Sigmoid colon (tissue), 7 donors: ENCODE data around the gene GBF1. TPM values are rescaled to one million over a fixed set of nuclear protein-coding genes. Genes with fewer than 3 reads are reported as not detected.

Experiments
- DNase-seq: peaks from one replicate; pipeline ENCODE4 v3.0.0-alpha.2; 2019
- H3K27ac ChIP-seq, 4 donors: fragments of 200-600 bp; sonication (generic); one replicate each; pipeline ENCODE4 v1.5.1; 2016 to 2019; ENCODE audit warnings: mild to moderate bottlenecking in 1 of 4
- H3K27me3 ChIP-seq, 3 donors: fragments of 200-600 bp; sonication (generic); one replicate each; pipeline ENCODE4 v1.5.1; 2019; ENCODE audit warnings: mild to moderate bottlenecking in 1 of 3
- H3K36me3 ChIP-seq, 4 donors: fragments of 200-600 bp; sonication (generic); one replicate each; pipeline ENCODE4 v1.5.1; 2016 to 2019
- H3K4me1 ChIP-seq, 4 donors: fragments of 200-600 bp; sonication (generic); one replicate each; pipeline ENCODE4 v1.5.1; 2017 to 2019
- H3K4me3 ChIP-seq, 4 donors: fragments of 200-600 bp; sonication (generic); one replicate each; pipeline ENCODE4 v1.5.1; 2017 to 2019; ENCODE audit warnings: mild to moderate bottlenecking in 2 of 4, moderate library complexity in 1 of 4
- H3K9me3 ChIP-seq, 4 donors: fragments of 200-600 bp in 3 of 4; sonication (generic) in 3 of 4; one replicate each; pipeline versions ENCODE4 v1.5.1 to v1.6.1; 2013 to 2019
- EP300 ChIP-seq, 4 donors: sonication (generic); formaldehyde crosslinking; IDR thresholded peaks; one replicate each; pipeline ENCODE4 v1.6.1; 2017; ENCODE audit warnings: antibody characterized with exemption in 4 of 4
- POLR2A ChIP-seq, 2 donors: fragments of 450-650 bp; IDR thresholded peaks; one replicate each; pipeline ENCODE4 v1.6.1; 2016; ENCODE audit warnings: antibody characterized with exemption in 2 of 2, mild to moderate bottlenecking in 2 of 2, moderate library complexity in 2 of 2
- POLR2AphosphoS5 ChIP-seq, 4 donors: sonication (generic); formaldehyde crosslinking; IDR thresholded peaks; one replicate each; pipeline ENCODE4 v1.6.1; 2017; ENCODE audit warnings: antibody characterized with exemption in 4 of 4
- WGBS, 2 donors: extraction: QIAGEN DNeasy Blood & Tissue Kit; methylation state at CpG; one replicate each; pipeline ENCODE4 v1.1.7; 2013; 5-methylcytosine and 5-hydroxymethylcytosine counted together
- intact Hi-C: fragments of 100-400 bp; cut with DNase I; formaldehyde crosslinking; loops from one replicate; pipeline ENCODE4 v1.15.1; 2023
- polyA plus RNA-seq, 3 donors: library from polyadenylated mRNA; stranded (reverse); fragments of 200-250 nt; gene quantifications; one replicate each; pipeline ENCODE4 v1.2.3, GENCODE V29; 2013
- total RNA-seq, 4 donors: library from RNA; depleted of rRNA; stranded (reverse); fragments of >200 nt; gene quantifications; one replicate each; pipeline ENCODE4 v1.1.0, GENCODE V29; 2016
- TF ChIP-seq, protein P1 (sequence below), 4 experiments: fragments of 450-650 bp in 3 of 4; fragments of 200-600 bp in 1 of 4; IDR thresholded peaks; one replicate each; pipeline ENCODE4 v1.5.1; 2016 to 2019; ENCODE audit warnings: antibody characterized with exemption in 4 of 4, mild to moderate bottlenecking in 3 of 4, moderate library complexity in 2 of 4
- donor health status: healthy with polysubstance abuse.
- donor health status: Bipolar disorder and iron deficiency.
- donor health status: healthy.

The GBF1 gene
- total and polyA plus RNA-seq, 7 donors: 8.4 to 38.2 (median 18.5) TPM

DNA sequence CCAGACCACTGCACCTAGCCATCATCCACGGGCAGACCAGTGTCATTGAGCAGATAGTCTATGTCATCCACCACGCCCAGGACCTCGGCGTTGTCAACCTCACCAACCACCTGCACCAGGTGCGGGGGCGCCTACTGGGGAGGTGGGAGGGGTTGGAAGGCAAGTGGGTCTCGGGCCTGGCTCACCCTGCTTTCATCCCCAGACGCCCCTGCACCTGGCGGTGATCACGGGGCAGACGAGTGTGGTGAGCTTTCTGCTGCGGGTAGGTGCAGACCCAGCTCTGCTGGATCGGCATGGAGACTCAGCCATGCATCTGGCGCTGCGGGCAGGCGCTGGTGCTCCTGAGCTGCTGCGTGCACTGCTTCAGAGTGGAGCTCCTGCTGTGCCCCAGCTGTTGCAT lies 154.7 kb downstream of the GBF1 start:
- Histone ChIP-seq H3K27ac (peak overlapping the region; percentile 95 to 99 (median 98)), H3K9me3 (no peaks in the 10 kb centered on the region), H3K27me3 (no peaks in the 10 kb centered on the region), H3K4me1 (peaks cover 0 to 91% (median 85%) of the 10 kb centered on the region in 4 donors), H3K4me3 (peak overlapping the region in 2 of 4 donors; percentile 56 to 59), H3K36me3 (peaks cover 34 to 64% (median 45%) of the 10 kb centered on the region in 4 donors)
- no peak for DNase-seq
- intact Hi-C loops: no loop called here
- TF ChIP-seq, protein P1, sequence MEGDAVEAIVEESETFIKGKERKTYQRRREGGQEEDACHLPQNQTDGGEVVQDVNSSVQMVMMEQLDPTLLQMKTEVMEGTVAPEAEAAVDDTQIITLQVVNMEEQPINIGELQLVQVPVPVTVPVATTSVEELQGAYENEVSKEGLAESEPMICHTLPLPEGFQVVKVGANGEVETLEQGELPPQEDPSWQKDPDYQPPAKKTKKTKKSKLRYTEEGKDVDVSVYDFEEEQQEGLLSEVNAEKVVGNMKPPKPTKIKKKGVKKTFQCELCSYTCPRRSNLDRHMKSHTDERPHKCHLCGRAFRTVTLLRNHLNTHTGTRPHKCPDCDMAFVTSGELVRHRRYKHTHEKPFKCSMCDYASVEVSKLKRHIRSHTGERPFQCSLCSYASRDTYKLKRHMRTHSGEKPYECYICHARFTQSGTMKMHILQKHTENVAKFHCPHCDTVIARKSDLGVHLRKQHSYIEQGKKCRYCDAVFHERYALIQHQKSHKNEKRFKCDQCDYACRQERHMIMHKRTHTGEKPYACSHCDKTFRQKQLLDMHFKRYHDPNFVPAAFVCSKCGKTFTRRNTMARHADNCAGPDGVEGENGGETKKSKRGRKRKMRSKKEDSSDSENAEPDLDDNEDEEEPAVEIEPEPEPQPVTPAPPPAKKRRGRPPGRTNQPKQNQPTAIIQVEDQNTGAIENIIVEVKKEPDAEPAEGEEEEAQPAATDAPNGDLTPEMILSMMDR (IDR thresholded peaks at IDR 0.05): no peak
- TF ChIP-seq POLR2AphosphoS5 (IDR thresholded peaks at IDR 0.05): peak in 1 of 4 donors; percentile 2
- WGBS, 2 donors: 82 to 85% methylated on average over 17 of the region's 17 CpGs

DNA sequence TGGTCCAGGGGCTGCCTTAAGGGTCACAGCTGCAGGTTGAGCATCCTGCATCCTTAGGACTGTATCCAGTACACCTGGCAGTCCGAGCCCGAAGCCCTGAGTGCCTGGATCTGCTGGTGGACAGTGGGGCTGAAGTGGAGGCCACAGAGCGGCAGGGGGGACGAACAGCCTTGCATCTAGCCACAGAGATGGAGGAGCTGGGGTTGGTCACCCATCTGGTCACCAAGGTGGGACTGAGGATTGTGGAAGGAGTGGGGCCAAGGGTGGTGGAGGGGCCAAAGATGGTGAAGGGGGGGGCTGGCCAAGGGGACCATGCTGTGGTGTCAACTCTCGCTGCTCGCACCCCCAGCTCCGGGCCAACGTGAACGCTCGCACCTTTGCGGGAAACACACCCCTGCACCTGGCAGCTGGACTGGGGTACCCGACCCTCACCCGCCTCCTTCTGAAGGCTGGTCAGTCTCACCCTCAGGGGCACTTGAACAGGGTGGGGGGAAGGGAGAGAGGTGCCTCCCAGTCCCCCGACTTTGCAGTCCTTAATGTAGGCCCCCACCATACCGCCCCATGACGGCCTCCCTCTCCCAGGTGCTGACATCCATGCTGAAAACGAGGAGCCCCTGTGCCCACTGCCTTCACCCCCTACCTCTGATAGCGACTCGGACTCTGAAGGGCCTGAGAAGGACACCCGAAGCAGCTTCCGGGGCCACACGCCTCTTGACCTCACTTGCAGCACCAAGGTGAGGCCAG lies 155.4 kb downstream of the GBF1 start:
- 93 to 95% methylated on average over 22 of the region's 22 CpGs for WGBS, 2 donors
- Histone ChIP-seq H3K36me3 (peaks cover 34 to 64% (median 45%) of the 10 kb centered on the region in 4 donors), H3K27ac (peak overlapping the region; percentile 95 to 99 (median 98)), H3K4me3 (no peak overlapping the region), H3K27me3 (no peaks in the 10 kb centered on the region), H3K4me1 (peaks cover 0 to 98% (median 92%) of the 10 kb centered on the region in 4 donors), H3K9me3 (no peaks in the 10 kb centered on the region)
- DNase-seq: peak; percentile 64
- intact Hi-C loops: no loop called here
- TF ChIP-seq POLR2A (IDR thresholded peaks at IDR 0.05): no peak
- TF ChIP-seq, protein P1 (IDR thresholded peaks at IDR 0.05): no peak
- TF ChIP-seq EP300 (IDR thresholded peaks at IDR 0.05): no peak
- peak in 1 of 4 donors; percentile 17 for TF ChIP-seq POLR2AphosphoS5 (IDR thresholded peaks at IDR 0.05)

DNA sequence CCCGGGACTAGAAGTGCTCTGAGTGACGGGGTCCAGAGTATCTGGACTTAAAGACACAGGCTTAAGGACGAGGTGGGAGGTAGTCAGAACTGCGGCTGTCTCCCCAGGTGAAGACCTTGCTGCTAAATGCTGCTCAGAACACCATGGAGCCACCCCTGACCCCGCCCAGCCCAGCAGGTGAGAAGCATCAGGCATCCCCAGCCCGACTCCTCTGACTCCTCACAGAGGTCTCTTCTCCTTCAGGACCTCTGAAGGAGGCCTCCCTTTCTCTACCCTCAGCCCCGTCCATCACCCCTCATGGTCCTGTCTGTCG lies 156.0 kb downstream of the GBF1 start:
- Histone ChIP-seq H3K36me3 (peaks cover 34 to 64% (median 45%) of the 10 kb centered on the region in 4 donors), H3K27me3 (no peaks in the 10 kb centered on the region), H3K27ac (peak overlapping the region; percentile 95 to 99 (median 98)), H3K4me3 (no peak overlapping the region), H3K4me1 (peaks cover 0 to 98% (median 92%) of the 10 kb centered on the region in 4 donors), H3K9me3 (no peaks in the 10 kb centered on the region)
- WGBS, 2 donors: 91 to 92% methylated on average over 8 of the region's 8 CpGs
- TF ChIP-seq EP300 (IDR thresholded peaks at IDR 0.05) (no peak), POLR2AphosphoS5 (IDR thresholded peaks at IDR 0.05) (no peak), POLR2A (IDR thresholded peaks at IDR 0.05) (no peak)
- TF ChIP-seq, protein P1 (IDR thresholded peaks at IDR 0.05): no peak
- intact Hi-C loops: no loop called here
- peak; percentile 71 for DNase-seq

DNA sequence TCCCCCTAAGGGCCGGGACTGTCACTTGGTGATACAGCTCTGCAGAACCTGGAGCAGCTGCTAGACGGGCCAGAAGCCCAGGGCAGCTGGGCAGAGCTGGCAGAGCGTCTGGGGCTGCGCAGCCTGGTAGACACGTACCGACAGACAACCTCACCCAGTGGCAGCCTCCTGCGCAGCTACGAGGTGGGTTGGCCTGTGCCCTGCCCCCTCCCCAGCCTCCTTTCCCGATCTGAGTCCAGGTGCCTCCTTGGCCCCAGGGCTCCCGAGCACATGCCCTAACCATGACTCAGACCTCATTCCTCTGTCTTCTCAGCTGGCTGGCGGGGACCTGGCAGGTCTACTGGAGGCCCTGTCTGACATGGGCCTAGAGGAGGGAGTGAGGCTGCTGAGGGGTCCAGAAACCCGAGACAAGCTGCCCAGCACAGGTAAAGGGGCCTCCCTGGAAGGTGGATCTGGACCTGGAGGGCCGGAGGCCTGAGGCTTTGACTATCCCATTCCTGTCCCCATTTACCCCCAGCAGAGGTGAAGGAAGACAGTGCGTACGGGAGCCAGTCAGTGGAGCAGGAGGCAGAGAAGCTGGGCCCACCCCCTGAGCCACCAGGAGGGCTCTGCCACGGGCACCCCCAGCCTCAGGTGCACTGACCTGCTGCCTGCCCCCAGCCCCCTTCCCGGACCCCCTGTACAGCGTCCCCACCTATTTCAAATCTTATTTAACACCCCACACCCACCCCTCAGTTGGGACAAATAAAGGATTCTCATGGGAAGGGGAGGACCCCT lies 156.6 kb downstream of the GBF1 start:
- WGBS, 2 donors: 89 to 91% methylated on average over 18 of the region's 18 CpGs
- Histone ChIP-seq H3K4me1 (peaks cover 0 to 98% (median 88%) of the 10 kb centered on the region in 4 donors), H3K36me3 (peaks cover 34 to 64% (median 45%) of the 10 kb centered on the region in 4 donors), H3K27me3 (no peaks in the 10 kb centered on the region), H3K9me3 (no peaks in the 10 kb centered on the region), H3K27ac (peak overlapping the region; percentile 95 to 99 (median 98)), H3K4me3 (no peak overlapping the region)
- DNase-seq: peak; percentile 89
- no peak for TF ChIP-seq POLR2A (IDR thresholded peaks at IDR 0.05)
- peak; percentile 52 to 71 (median 60) for TF ChIP-seq POLR2AphosphoS5 (IDR thresholded peaks at IDR 0.05)
- TF ChIP-seq EP300 (IDR thresholded peaks at IDR 0.05): peak in 2 of 4 donors; percentile 41 to 79
- TF ChIP-seq, protein P1 (IDR thresholded peaks at IDR 0.05): no peak
- intact Hi-C loops: no loop called here
